Measurements from ENCODE around the gene CHRDL1.
A peak's percentile ranks its signal among the peaks of the same experiment; 100 is the strongest.
"Not testable (repeated sequence)": the region's sequence is repeated elsewhere in the genome, so short reads cannot be mapped to it uniquely, and the experiment has no call there.

The CHRDL1 gene

DNA sequence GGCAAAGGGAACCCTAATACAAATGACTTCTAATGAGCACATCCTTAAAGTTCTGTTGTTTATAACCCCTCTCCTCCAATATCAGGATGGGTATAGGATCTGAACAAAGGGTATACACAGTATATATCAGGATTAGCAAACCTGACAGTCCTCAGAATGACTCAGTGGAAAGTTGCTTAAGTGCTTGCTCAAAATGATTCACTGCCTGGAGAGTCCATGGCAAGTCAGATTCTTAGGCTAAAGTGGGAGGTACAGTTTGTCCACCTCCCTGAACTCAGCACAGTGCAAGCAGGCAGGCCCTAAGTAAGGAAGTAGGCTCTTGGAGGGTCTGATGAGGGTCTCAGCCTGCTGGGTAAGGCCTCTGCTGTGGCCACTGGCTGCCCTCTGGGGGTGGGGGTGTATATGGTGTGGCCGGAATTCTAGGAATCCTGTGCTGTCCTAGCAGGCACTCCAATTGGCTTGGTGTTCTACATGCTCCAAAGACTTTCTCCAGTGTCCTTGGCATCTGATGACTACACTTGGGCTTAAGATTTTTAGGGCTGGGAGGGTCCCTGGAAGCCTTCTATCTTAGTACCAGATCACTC, 54.3 kb downstream of the CHRDL1 start:
- peak; percentile 56 for DNase-seq

DNA sequence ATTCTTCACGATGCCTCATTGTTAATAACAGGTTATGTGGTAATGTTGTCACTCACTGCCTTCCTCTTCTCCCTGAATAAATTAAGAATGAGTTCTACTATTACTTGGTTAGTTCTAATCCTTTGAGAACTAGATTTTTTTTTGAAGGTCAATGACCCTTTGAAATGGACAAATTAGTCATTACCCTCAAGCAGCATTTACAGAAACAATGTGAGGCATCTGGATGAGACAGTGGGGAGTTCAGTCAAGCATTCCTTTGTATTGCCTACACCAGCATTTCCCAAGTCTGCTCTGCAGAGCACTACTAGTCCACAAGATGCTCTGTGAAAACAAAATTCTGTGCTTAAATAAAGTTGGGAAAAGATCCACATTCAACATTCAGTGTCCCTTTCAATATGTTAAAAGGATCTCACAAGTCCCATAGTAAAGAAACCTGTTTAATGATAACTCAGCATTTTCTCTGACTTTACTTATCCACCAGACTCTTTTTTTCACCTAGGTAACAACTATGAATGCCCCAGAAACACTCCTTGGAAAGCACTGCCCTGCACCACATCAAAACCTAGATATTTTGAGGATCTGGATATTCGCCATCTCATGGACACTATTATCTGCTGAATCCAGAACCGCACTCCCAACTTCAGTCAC, 60.6 kb downstream of the CHRDL1 start:
- peak; percentile 48 for DNase-seq

DNA sequence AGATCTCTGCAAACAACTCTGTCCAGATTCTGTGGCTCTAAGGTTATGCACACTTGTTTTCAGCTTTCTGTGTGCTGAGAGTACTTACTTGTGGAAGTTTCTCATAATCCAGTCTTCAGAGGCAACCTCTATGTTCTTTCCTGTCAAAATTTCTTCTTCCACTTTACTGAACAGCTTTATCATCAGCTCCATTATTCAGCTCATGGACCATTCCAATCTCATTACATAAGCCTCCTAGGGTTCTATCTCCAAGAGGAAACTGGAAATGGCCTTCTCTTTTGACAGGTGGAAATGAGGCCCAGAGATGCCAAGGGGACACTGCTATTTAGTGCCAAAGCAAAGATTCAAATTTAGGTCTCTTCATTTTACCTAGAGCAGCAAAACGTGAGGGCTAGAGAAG, 61.3 kb downstream of the CHRDL1 start:
- no peak for DNase-seq

DNA sequence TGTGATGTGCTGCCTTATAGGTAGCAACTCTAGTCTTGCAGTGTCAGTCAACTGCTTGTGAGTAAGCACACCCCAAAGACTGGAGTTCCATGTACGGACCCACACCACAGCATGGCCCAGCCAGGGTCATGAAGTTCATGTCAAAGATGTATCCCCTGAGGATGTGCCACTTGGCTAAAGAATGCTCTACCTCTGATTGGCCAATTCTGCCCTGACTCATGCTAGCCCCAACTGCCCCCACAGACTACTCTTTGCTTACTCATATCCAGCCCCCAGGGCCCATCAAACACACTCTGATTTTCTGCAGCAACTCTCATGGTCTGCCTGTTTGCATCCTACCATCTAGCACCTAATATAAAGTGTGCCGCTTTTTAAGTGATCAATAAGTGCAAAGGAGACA, 62.5 kb downstream of the CHRDL1 start:
- peak; percentile 16 for DNase-seq

DNA sequence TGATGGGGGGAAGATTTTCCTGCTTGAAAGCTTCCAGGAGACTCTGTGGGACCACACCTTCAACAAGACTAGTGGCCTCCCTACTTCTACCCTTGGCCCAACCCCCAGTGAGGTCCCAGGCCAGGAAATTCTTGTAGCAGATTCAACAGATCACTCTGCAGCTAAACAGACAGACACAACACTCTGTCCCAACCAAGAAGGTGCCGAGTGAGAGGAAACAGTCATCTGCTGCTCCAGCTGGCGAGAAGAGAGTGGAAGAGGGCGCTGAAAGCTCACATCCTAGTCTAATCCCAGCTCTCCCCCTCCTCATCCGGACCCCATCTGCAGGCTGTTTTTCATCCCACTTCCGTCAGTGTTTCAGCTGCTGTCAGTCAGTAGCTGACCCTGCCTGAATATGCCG, 63.4 kb downstream of the CHRDL1 start:
- DNase-seq: no peak

DNA sequence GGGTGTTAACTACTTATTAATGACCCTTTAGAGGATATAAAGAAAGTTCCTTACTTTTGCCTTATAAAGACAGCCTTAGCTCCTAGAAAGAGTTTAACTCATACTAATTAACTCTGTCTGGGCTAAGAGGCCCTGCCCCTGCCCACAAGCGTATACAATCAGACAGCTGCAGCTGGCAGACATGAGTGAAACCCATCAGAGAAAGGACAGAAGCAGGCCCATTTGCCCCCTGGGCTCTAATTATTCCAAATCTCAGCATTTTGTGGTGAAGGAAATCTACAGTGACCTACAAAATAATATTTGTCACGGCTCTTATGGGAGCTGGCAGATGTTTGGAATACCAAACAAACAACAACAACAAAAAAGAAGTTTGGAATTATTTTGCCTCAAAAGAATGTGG, 71.8 kb downstream of the CHRDL1 start:
- DNase-seq: no peak

DNA sequence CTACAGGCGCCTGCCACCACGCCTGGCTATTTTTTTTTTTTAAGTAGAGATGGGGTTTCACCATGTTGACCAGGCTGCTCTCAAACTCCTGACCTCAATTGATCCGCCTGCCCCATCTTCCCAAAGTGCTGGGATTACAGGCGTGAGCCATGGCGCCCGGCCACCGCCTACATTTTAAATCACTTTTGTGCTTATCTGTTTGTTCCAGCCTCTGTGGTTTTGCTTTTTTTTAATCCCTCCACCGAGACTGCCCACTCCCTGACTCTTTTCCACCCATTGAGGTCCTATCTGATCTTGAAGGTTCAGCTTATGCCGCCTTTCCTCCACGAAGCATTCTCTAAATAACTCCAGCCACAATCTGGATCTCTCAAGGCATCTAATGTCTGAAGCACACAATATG, 73.5 kb downstream of the CHRDL1 start:
- DNase-seq: no peak

DNA sequence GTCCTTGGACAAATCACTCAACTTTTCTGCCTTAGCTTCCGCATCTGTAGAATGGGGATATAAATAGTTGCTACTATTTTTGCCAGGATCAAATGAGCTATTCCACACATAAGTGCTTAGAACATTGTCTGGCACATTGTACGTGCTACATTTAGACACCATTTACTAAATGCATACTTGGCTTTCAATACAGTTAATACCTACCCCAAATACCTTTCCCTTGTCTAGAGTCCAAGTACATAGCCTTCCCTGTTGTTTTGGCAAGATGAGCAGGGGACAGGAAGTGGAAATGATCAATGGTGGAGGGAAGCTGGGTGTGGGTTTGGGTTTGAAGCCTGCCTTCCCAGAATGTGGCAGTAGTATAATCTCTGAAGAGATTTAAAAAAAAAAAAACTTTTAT, 82.0 kb downstream of the CHRDL1 start:
- no peak for DNase-seq

DNA sequence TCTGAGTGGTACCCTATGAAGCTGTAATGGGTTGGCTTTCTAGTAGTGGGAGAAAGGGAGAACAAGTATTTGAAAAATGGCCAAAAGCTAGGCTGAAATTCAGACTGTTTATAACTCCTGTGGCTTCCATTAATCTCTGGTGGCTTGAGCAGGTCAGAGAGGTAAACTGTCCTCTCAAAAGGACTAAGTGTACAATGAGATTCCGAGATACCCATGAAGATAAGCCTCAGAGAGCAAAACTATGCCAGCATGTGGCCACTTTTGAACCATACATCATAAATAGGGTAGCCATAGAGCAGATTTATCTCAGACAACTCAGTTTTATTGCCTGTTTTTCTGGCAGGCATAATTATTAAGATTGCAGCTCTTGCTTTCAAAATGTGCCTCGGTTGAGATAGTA, 89.2 kb downstream of the CHRDL1 start:
- no peak for DNase-seq

DNA sequence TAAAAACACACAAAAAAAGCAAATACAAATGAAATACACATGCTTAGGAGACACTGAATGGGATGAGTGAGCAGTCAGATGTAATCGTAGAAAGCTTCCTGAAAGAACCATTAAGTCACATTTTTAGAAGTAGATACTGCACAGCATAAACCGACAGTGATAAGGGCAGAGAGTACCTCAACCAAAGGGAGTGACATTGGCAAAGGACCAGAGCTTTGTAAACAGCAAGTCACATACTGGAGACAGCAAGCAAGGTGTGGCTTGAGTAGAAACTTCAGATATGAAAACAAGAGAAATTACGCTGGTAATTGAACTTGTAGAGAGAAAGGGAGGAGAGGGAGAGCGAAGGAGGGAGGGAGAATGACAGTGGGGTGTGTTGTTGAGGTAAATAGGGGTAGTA, 92.0 kb downstream of the CHRDL1 start:
- no peak for DNase-seq

DNA sequence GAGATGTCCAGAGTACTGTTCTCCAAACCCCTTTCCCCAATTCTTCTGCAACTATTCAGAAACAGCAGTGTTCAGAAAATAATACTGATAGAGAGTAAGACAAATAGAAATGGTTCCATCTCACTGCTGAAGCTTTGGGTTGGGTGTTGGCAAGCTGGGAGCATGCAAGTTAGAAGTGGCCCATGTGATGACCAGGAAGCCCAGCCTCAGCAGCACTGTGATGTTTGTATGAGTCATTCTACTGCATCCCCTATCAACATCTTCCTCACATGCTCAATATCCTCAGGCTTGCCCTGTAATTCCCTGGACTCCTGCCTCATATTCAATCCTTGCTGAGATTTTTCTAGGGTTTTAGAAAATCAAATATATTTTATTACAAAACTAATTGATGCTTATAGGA, 96.5 kb downstream of the CHRDL1 start:
- no peak for DNase-seq

DNA sequence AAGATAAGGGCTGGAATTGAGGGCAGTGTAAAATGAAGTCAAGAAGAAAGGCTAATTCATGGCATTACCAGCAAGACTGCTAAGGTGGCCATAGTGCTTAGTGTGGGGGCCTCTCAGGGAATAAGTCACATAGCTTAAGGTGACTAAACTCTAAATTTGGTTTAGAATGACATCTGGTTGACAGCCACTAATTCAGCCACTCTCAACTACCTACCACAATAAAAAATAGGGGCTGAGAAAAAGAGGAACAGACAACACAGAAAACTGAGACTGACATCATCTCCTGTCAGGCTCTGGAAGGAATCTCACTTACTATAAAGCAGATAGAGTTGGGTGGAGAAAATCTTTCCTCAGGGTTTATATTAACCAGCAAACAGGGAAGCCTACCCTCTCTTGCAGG, 96.9 kb downstream of the CHRDL1 start:
- no peak for DNase-seq

DNA sequence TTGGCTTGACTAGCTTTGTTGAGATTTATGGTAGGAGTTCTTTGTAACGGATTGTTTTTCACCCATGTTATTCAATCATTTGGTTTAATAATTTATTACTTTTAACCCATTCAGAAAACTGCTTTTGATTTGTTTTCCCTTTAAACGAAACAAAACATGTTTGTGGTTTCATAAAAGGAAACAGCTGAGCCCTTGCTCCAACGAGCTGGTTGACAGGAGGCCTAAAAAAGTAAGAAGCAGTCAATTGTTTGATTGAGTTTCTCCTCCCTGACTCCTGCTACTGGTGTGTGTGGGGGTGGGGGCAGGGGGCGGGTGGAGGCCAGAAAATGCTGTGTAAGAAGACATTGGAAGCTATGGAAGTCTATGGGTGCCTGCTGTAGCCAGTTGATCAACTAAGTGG, 102.8 kb downstream of the CHRDL1 start:
- no peak for DNase-seq

DNA sequence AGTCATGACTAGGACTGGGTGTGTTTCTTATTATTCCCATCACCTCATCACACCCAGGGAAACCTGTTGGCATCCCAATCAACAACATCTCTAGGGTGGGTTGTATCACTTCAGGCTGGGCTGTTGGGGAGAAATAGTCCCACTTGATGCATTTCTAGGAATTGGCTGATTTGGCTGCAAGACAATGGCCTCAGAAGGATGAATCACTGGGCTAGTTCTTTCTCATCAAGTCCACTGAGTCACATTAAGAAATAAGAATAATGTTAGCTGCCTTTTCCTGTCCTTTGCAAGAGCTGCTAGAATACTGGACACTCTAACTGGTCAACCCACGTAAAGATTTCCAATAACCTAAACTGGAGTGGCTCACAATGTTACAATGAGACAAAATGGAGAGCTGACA, 104.2 kb downstream of the CHRDL1 start:
- no peak for DNase-seq

DNA sequence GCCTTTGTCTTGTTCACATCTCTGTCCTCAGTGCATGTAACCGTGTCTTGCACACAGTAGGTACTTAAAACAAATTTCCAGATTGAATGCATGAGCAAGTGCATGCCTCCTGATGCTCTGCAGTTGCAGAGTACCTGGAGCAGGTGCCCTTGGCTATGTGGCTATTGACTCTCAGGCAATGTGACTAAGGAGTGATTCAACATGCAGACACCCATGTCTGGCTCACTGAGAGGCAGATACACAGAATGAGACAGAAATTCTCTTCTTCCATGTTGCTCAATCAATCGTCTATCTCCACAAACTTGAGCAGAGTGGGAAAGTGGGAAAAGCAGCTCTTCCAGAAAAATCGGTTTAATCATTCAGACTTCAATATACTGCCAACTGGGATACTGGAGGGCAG, 111.0 kb downstream of the CHRDL1 start:
- DNase-seq: no peak

DNA sequence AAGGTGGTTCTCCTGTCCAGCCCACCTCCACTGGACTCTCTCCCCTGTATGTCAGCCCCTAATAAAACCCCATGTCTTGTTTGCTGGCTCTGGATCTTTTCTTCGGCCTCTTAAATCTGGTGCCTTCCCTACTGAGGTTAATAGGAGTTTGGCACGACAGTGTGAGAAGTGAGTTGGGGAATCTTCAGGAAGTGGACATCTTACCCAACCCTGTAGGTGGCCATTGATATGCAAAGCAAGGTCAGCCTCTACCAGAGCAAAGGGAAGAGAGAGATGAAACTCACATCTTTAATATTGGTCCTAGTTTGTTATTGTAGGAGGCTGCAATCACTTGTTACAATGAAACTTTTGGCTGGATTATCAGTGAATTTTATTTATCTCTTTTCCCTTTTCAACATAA, 111.7 kb downstream of the CHRDL1 start:
- DNase-seq: no peak

DNA sequence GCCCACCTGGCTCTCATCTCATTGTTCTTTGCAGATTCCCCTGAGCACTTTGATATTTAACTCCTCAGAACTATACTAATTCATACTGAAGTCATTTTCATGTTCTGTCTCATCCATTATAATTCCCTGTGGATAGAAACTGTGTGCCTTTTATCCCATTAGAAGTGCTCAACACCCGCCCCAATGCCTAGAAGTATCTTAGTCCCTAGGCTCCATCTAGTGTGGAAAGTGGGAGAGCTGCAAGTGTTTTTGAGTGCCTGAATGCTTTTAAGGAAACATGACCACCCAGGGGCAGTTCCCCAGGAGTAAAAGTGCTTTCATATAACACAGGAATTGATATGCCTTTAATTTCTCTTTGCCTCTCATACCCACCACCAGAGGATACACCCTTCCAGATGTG, 117.0 kb downstream of the CHRDL1 start:
- DNase-seq: no peak

DNA sequence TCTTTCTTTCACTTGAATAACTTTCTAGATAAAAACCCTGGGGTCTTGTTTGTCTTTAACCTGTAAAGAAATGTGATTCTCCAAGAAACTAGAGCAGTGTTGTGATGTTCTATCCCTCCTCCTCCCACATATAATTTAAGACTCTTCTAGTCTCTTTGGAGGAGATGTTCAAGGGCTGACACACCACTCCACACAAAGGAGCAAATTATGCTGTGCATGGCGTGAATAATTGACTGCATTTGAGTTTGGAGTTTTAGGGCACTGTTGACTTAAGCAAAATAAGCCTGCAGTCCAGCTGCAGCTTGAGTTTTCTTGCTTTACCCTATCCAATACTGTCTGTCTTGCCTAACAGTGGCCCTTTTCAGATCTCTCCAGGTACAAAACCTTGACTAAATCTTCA, 119.7 kb downstream of the CHRDL1 start:
- DNase-seq: no peak

DNA sequence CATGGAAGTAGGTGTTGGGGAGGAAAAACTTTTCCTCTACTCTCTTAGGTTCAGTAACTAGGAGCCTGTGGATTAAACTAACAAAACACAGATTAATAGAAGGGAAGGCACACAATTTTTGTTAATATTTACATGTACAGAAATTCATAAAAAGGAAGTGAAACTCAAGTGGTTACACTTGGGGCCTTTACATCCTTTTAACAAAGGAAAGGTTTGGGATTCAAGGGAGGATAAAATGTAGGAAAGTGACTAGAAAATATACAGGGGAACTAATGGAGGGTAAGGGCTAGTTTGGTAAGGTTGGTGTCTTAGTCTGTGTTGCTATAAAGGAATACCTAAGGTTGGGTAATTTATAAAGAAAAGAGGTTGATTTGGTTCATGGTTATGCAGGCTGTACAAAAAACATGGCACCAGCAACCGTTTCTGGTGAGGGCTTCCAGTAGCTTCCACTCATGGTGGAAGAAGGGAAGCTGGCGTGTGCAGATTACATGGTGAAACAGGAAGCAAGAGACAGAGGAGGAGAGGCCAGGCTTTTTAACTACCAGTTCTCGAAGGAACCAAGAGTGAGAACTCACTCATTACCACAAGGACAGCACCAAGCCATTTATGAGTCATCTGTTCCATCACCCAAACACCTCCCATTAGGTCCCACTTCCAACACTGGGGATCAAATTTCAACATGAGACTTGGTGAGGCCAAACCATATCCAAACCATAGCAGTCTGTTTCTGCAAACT, 124.4 kb downstream of the CHRDL1 start:
- peak; percentile 7 for DNase-seq

DNA sequence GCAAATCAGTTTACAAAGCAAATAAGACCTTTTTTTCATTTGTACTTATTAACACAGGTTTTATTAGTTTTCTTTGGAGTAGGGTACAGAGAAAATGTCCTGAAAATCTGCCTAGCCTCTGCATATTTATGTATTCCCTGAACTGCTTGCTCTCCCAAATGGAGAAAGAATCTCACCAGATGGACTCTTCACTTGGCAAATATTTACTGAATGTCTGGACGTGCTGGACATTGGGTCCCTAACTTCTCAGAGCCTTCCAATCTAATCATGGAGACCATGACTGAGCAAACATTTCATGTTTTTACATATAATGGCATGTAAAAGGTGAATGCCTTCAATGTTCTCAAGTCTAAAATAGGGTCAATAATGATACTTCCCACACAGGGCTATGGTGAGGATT, 126.0 kb downstream of the CHRDL1 start:
- DNase-seq: no peak

DNA sequence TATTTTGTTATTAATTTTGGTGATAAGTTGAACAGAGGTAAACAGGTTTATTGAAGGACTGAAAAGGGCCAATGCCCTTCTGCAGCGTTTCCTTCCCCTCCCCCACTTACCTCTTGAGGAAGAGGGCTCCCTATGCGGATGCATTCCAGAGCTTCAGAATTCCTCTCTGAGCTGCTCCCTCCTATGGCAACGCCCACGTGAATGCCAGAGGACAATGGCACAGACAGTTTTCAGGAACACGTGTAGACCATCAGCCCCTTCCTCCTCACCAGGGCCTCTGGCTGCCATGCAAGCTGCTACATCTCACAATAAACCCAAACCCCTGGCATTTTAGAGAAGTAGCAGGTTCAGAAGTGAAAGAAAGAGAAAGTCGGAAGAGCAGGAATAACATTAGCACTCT, 127.9 kb downstream of the CHRDL1 start:
- DNase-seq: no peak

DNA sequence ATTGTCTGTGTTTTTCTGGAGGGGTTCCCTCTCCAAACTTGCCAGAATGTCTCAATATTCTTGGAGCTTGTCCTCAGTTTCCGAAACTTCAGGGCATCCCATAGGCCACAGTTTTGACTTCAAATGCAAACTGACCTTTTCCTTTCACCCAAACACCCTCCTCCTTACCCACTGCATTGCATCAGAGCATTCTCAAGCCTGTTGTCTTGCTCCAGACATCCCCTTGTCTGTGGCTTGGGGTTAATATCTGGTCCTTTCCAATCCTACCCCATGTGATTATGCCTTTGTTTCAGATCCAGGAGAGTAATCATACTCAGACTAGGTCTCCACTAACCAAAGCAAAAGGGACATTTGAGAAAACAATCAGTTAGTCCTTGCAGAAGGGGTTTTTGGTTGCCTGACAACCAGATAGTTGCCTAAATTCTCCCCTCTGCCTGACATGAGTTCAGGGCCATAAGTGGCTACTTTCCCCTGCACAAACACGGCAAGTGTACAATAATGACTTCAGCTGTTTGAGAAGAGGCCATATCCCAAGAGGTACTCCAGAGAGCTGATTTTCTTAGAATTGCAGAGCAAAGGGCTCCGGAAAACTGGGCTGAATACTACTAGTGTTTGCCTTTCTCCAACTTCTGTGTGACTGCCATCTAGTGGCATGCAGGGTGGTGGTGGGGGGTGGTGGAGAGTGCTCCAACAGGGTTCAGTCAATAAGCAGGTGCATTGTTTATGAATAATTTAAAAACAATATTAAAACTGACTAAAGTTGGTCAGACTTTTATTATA, 130.2 kb downstream of the CHRDL1 start:
- DNase-seq: peak; percentile 16

DNA sequence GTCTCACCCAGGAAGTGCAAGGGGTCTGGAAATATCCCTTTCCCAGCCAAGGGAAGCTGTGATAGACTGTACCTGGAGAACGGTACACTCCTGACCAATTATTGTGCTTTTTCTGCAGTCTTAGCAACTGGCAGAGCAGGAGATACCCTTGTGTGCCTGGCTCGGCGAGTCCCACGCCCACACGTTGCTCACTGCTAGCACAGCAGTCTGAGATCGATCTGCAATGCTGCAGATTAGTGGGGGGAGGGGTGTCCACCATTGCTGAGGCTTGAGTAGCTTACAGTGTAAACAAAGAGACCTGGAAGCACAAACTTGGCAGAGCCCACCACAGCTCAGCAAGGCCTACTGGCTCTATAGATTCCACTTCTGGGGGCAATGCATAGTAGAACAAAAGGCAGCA, 138.5 kb downstream of the CHRDL1 start:
- no peak for DNase-seq

DNA sequence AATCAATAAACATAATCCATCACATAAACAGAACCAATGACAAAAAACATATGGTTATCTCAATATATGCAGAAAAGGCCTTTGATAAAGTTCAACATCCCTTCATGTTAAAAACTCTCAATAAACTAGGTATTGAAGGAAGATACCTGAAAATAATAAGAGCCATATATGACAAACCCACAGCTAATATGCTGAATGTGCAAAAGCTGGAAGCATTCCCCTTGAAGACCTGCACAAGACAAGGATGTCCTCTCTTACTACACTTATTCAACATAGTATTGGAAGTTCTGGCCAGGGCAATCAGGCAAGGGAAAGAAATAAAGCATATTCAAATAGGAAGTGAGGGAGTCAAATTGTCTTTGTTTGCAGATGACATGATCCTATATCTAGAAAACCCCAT, 141.3 kb downstream of the CHRDL1 start:
- DNase-seq: not testable (repeated sequence)

Data from fibroblast of skin of right quadriceps (primary cell).